Subcutaneous adipose tissue (tissue), 4 donors: Measurements from ENCODE around the gene RTN4IP1. TPM values are rescaled to one million over a fixed set of nuclear protein-coding genes. Genes with fewer than 3 reads are reported as not detected.

Experiments
- total RNA-seq, 4 donors: library from RNA; depleted of rRNA; stranded (reverse); fragments of >200 nt; gene quantifications; one replicate each; pipeline ENCODE4 v1.1.0, GENCODE V29; 2016
- TF ChIP-seq, protein P1 (sequence below): fragments of 450-650 bp; IDR thresholded peaks from one replicate; pipeline ENCODE4 v1.5.1; 2016; ENCODE audit warnings: low read depth, mild to moderate bottlenecking, control low read depth, antibody characterized with exemption, moderate library complexity

The RTN4IP1 gene
- total RNA-seq, 4 donors from 2014 or later, result 2.9 to 8.6 (median 3.4) TPM

DNA sequence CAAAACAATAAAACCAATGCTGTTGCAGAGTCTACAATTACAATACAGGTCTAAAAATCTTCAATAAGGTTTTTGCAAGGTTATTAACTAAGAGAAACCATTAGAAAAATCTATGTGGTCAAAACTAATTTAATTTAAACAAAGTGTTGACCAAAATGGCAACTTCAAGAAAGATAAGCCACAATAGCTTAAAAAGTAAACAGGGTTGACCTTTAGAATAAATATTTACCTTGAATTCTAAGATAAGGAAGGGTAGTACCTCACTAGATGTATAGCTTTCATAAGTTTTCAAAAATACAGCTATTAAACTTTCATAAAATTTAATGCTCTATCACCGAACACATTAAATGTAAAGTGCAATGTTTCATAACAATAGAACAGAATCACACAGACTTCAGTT, 11.4 kb downstream of the RTN4IP1 start:
- TF ChIP-seq, protein P1, sequence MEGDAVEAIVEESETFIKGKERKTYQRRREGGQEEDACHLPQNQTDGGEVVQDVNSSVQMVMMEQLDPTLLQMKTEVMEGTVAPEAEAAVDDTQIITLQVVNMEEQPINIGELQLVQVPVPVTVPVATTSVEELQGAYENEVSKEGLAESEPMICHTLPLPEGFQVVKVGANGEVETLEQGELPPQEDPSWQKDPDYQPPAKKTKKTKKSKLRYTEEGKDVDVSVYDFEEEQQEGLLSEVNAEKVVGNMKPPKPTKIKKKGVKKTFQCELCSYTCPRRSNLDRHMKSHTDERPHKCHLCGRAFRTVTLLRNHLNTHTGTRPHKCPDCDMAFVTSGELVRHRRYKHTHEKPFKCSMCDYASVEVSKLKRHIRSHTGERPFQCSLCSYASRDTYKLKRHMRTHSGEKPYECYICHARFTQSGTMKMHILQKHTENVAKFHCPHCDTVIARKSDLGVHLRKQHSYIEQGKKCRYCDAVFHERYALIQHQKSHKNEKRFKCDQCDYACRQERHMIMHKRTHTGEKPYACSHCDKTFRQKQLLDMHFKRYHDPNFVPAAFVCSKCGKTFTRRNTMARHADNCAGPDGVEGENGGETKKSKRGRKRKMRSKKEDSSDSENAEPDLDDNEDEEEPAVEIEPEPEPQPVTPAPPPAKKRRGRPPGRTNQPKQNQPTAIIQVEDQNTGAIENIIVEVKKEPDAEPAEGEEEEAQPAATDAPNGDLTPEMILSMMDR, result no peak

DNA sequence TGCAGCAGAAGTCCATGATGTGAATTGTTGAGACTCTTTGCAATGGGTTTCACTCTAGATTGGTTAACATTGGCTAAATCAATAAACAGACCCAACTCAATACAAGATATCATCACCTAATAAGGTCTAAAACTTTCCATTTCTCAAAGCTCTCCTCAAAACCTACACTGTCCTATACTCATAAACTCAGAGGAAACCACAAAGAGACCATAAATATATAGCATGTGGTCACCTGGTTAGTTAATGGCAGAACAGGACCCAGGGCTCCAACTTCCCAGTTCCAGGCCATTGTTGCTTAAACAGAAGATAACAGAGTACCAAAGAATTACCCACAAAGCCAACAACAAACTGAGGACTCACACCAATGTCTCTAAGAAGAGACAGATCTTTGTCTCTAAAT, 12.0 kb downstream of the RTN4IP1 start:
- TF ChIP-seq, protein P1, result no peak

DNA sequence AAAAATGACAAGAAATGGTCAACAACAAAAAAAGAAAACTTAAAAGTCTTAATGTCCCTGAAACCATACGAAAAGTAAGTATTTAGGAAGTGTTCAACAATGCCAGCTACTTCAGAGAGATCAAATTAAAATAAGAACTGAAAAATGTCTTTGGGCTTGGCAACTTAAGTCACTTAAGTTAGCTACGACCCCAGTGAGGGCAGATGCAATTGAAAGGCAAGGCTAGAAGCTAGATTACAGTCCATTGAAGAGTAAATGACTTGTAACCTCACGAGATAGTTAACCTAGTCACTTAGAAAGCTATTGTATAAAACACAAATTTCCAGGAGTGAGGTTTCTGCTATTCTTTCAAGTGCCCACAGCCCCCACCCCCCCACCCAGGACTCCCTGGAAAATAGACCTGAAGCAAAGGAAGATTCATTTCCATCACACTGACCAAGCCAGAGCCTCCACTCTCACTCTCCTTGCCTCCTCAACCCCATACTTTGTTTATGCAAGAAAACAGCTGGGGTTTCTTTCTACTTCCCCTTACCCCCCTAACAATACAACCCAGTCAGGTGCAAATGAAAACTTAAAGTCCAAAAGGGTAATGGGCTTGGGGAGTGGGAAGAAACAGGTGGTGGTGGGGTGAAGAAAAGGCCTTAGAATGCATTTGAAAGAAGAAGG, 14.6 kb downstream of the RTN4IP1 start:
- TF ChIP-seq, protein P1, result no peak

DNA sequence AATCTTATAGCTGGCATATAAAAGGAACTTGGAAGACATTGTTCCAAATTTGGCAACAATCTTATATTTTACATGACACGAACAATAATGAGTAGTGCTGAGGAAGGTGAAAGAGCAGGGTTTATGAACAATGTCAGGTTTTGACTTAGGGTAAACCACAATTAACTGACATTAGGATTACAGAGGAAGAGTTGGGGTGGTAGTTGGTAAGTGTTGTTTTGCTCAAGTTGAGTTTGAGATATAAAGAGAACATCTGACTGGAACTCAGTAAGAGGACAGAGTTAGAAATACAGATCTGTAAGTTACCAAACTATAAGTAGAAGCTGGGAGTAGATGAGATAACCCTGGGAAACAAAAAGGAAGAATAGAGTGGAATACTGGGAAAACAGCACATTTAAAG, 15.1 kb downstream of the RTN4IP1 start:
- TF ChIP-seq, protein P1, result no peak

DNA sequence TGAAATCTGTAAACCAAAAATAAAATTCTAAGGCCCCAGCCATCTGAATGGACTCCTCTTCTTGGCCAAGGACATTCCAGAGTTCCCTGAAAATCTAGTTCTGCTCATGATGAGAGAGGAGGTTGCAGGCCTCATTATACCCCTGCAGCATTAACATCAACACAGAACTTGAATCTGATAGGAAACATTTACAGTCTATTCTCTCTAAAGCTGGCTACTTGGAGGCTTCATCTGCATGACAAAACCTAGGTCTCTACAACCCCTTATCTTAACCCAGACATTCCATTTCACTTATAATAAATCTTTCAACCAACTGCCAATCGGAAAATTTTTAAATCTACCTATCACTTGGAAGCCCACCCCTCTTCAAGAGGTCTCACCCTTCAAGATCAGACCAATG, 15.7 kb downstream of the RTN4IP1 start:
- TF ChIP-seq, protein P1, result no peak

DNA sequence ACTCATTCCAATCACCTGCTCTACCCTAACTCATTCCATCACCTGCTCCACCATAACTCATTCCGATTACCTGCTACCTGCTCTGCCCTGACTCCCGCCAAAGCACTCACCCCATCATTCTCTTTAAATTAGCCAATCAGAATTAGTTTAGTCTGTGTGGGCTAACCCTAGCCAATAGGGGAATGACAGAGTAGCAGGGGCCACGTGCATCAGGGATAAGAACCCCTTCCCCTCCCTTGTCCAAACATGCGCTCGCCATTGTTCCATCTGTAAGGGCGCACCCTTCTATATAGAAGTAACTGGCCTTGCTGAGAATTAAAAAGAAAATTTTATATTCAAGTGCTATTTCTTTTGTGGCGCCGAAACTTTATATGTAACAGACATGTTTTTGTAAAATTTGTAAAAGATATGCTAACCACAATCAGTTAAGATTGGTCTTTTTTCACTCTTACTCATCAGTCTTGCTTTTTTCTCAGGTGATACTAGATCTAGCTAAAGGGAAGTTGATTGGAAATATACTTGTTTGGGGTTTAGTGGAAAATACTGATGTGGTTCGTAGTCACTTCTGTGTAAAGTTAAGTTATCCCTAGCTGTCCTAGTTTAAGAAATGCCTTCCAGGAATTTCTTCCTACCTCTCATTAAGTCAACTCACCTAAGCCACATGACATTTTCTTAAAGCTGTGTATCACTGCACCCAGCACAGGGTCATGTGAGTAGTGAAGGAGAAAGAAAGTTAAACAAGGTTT, 16.5 kb downstream of the RTN4IP1 start:
- TF ChIP-seq, protein P1, result no peak

DNA sequence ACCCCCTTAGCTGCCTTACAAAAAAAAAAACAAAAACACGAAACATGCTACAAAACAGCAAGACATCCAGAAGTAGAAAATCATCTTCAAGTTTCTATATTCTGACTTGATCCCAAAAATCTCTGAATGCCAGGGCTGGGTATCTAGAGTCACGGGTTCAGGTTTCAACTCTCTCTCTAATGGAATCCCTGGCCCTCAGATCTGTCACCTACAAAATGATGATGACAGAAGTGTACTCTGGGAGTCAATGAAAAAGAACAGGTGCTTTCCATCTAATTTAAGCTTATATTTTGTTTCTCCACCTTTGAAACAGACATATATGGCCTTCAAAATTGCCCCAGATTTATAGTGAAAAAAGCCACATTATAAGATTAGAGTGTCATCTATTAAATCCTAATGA, 18.3 kb downstream of the RTN4IP1 start:
- TF ChIP-seq, protein P1, result no peak
